HEK293 (cell line): ENCODE data around the gene PIK3C2G.

Source experiments
- CTCF ChIA-PET: fragments of 350-600 bp; formaldehyde crosslinking; extraction: SDS; loops from one replicate; lab custom pipeline; 2021; ENCODE audit warnings: antibody characterized with exemption; lab: Yijun Ruan, JAX
- POLR2A ChIA-PET: fragments of 300-600 bp; formaldehyde crosslinking; extraction: SDS; loops from one replicate; lab custom pipeline; 2020; ENCODE audit warnings: antibody characterized with exemption, inconsistent platforms; lab: Yijun Ruan, JAX
- H3K27ac ChIP-seq: fragments of 200-500 bp; sonication (Bioruptor generic); 2 replicates; pipeline ENCODE4 v1.5.1; 2014; ENCODE audit warnings: low read depth, low read length, control low read depth, inconsistent platforms; ENCODE audit errors: extremely low read depth
- H3K36me3 ChIP-seq, 2 experiments: fragments of 200-500 bp in 1 of 2; sonication (Bioruptor generic) in 1 of 2; 1 replicate in 1 of 2; 2 replicates in 1 of 2; pipeline ENCODE4 v1.5.1; 2014 to 2017; ENCODE audit warnings: inconsistent platforms in 2 of 2, low read length in 2 of 2; ENCODE audit not compliant: control insufficient read depth in 2 of 2, insufficient read depth in 1 of 2
- H3K4me1 ChIP-seq: fragments of 200-500 bp; sonication (Bioruptor generic); 2 replicates; pipeline ENCODE4 v1.5.1; 2014; ENCODE audit warnings: mild to moderate bottlenecking, low read length, inconsistent platforms; ENCODE audit not compliant: control insufficient read depth, insufficient read depth
- H3K4me3 ChIP-seq: 2 replicates; pipeline ENCODE4 v1.5.1; 2011; ENCODE audit warnings: low read depth, mild to moderate bottlenecking, control low read depth, low read length, moderate library complexity
- H3K9me3 ChIP-seq: fragments of 200-500 bp; sonication (Bioruptor generic); 2 replicates; pipeline ENCODE4 v1.5.1; 2014; ENCODE audit warnings: low read depth, low read length, inconsistent platforms; ENCODE audit not compliant: control insufficient read depth, insufficient read depth
- PRDM10 ChIP-seq: fragments of 450-650 bp; formaldehyde crosslinking; IDR thresholded peaks from 2 replicates; pipeline ENCODE4 v1.5.1; 2016; ENCODE audit warnings: missing biosample characterization, missing genetic modification characterization
- PRDM4 ChIP-seq: fragments of 450-650 bp; formaldehyde crosslinking; IDR thresholded peaks from 2 replicates; pipeline ENCODE4 v1.5.1; 2017; ENCODE audit warnings: missing biosample characterization, missing genetic modification characterization
- REPIN1 ChIP-seq: fragments of 450-650 bp; formaldehyde crosslinking; IDR thresholded peaks from 2 replicates; pipeline ENCODE4 v1.5.1; 2017; ENCODE audit warnings: missing biosample characterization, missing genetic modification characterization, low read depth
- TCF7L2 ChIP-seq: IDR thresholded peaks from 2 replicates; pipeline ENCODE4 v1.6.1; 2011; ENCODE audit warnings: low read depth, mild to moderate bottlenecking, inconsistent platforms, low read length, moderate library complexity, borderline replicate concordance
- ZBTB8A ChIP-seq: fragments of 450-650 bp; formaldehyde crosslinking; IDR thresholded peaks from 2 replicates; pipeline ENCODE4 v1.5.1; 2016; ENCODE audit warnings: missing biosample characterization, missing genetic modification characterization
- ZFP37 ChIP-seq: fragments of 450-650 bp; formaldehyde crosslinking; IDR thresholded peaks from 2 replicates; pipeline ENCODE4 v1.5.1; 2016; ENCODE audit warnings: missing biosample characterization, missing genetic modification characterization
- ZNF112 ChIP-seq: fragments of 450-650 bp; formaldehyde crosslinking; IDR thresholded peaks from 2 replicates; pipeline ENCODE4 v1.5.0; 2017; ENCODE audit warnings: missing biosample characterization, missing genetic modification characterization
- ZNF114 ChIP-seq: fragments of 450-650 bp; formaldehyde crosslinking; IDR thresholded peaks from 2 replicates; pipeline ENCODE4 v1.5.0; 2017; ENCODE audit warnings: missing biosample characterization, missing genetic modification characterization
- ZNF157 ChIP-seq: fragments of 450-650 bp; formaldehyde crosslinking; IDR thresholded peaks from 2 replicates; pipeline ENCODE4 v1.5.1; 2016; ENCODE audit warnings: missing biosample characterization, missing genetic modification characterization
- ZNF266 ChIP-seq: fragments of 450-650 bp; formaldehyde crosslinking; IDR thresholded peaks from 2 replicates; pipeline ENCODE4 v1.5.1; 2016; ENCODE audit warnings: missing biosample characterization, missing genetic modification characterization, low read depth
- ZNF292 ChIP-seq: fragments of 450-650 bp; formaldehyde crosslinking; IDR thresholded peaks from 2 replicates; pipeline ENCODE4 v1.5.1; 2016; ENCODE audit warnings: low read depth, missing biosample characterization, missing genetic modification characterization, borderline replicate concordance
- ZNF311 ChIP-seq: fragments of 450-650 bp; formaldehyde crosslinking; IDR thresholded peaks from 2 replicates; pipeline ENCODE4 v1.5.1; 2017; ENCODE audit warnings: missing biosample characterization, missing genetic modification characterization, borderline replicate concordance
- ZNF341 ChIP-seq: fragments of 450-650 bp; formaldehyde crosslinking; IDR thresholded peaks from 2 replicates; pipeline ENCODE4; 2016; ENCODE audit warnings: low read depth, missing biosample characterization, missing genetic modification characterization
- ZNF513 ChIP-seq: fragments of 450-650 bp; IDR thresholded peaks from 2 replicates; pipeline ENCODE4 v1.5.1; 2018; ENCODE audit warnings: missing biosample characterization, missing genetic modification characterization
- ZNF530 ChIP-seq: fragments of 450-650 bp; formaldehyde crosslinking; IDR thresholded peaks from 2 replicates; pipeline ENCODE4 v1.5.1; 2016; ENCODE audit warnings: low read depth, missing biosample characterization, missing genetic modification characterization
- ZNF596 ChIP-seq: fragments of 450-650 bp; IDR thresholded peaks from 2 replicates; pipeline ENCODE4 v1.5.0; 2018; ENCODE audit warnings: missing biosample characterization, mild to moderate bottlenecking, missing genetic modification characterization, moderate library complexity
- ZNF664 ChIP-seq: fragments of 450-650 bp; formaldehyde crosslinking; IDR thresholded peaks from 2 replicates; pipeline ENCODE4 v1.5.1; 2016; ENCODE audit warnings: missing biosample characterization, missing genetic modification characterization
- ZNF76 ChIP-seq: fragments of 450-650 bp; formaldehyde crosslinking; IDR thresholded peaks from 2 replicates; pipeline ENCODE4; 2016; ENCODE audit warnings: low read depth, missing biosample characterization, missing genetic modification characterization, borderline replicate concordance
- TF ChIP-seq, protein P1 (sequence below): fragments of 450-650 bp; formaldehyde crosslinking; IDR thresholded peaks from 2 replicates; pipeline ENCODE4 v1.5.1; 2017; ENCODE audit warnings: missing biosample characterization, missing genetic modification characterization

The PIK3C2G gene

GRCh38 chr12:18340786-18341185 is 79.5 kb downstream of the PIK3C2G start (continued):
- no peak for TF ChIP-seq PRDM10 (tag by site-specific recombination)
- TF ChIP-seq ZNF530 (tag by site-specific recombination): no peak
- TF ChIP-seq TCF7L2: no peak

- H3K4me3 ChIP-seq: no peak overlapping the region
- no peaks in the 10 kb centered on the region for H3K36me3 ChIP-seq
- ChIA-PET CTCF (no interaction called here), POLR2A (no interaction called here)
- no peak overlapping the region for H3K27ac ChIP-seq
- no peaks in the 10 kb centered on the region for H3K9me3 ChIP-seq
- TF ChIP-seq ZBTB8A (no peak), ZNF157 (tag by site-specific recombination) (no peak), ZNF266 (tag by site-specific recombination) (no peak), ZNF513 (tag by site-specific recombination) (no peak), ZFP37 (tag by site-specific recombination) (no peak), ZNF114 (no peak), REPIN1 (no peak), PRDM4 (tag by site-specific recombination) (no peak), ZNF341 (tag by site-specific recombination) (no peak), ZNF664 (tag by site-specific recombination) (no peak), ZNF112 (no peak), ZNF292 (tag by site-specific recombination) (no peak), ZNF596 (no peak), ZNF311 (tag by site-specific recombination) (no peak), ZNF76 (tag by site-specific recombination) (no peak)
- TF ChIP-seq, protein P1, sequence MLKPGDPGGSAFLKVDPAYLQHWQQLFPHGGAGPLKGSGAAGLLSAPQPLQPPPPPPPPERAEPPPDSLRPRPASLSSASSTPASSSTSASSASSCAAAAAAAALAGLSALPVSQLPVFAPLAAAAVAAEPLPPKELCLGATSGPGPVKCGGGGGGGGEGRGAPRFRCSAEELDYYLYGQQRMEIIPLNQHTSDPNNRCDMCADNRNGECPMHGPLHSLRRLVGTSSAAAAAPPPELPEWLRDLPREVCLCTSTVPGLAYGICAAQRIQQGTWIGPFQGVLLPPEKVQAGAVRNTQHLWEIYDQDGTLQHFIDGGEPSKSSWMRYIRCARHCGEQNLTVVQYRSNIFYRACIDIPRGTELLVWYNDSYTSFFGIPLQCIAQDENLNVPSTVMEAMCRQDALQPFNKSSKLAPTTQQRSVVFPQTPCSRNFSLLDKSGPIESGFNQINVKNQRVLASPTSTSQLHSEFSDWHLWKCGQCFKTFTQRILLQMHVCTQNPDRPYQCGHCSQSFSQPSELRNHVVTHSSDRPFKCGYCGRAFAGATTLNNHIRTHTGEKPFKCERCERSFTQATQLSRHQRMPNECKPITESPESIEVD (tag by site-specific recombination): no peak
- H3K4me1 ChIP-seq: peaks cover 4% of the 10 kb centered on the region; the same call in 1 of the 2 replicates
These were observed 82.4 kb downstream of the PIK3C2G start for GRCh38 chr12:18343708-18344107.
